Glomerular endothelial cell (primary cell): ENCODE measurements around the gene OR12D2. TPM values are rescaled to one million over a fixed set of nuclear protein-coding genes. Genes with fewer than 3 reads are reported as not detected.

Experiments
- total RNA-seq: library from RNA; depleted of rRNA; stranded (reverse); fragments of >200 nt; gene quantifications from 2 replicates; pipeline ENCODE4 v1.2.3, GENCODE V29; 2015

The OR12D2 gene
- total RNA-seq, 1 donor from 2014 or later, result not detected

Other genes with a start within 250 kb of the OR12D2 start
- gene OR2J2, start 224.7 kb upstream of the OR12D2 start, total RNA-seq, result not detected in 2 replicates
- not detected in 2 replicates for gene OR14J1, start 93.9 kb upstream of the OR12D2 start, total RNA-seq
- gene OR5V1, start 26.8 kb upstream of the OR12D2 start, total RNA-seq, result not detected in 2 replicates
- gene OR12D3, start 20.3 kb upstream of the OR12D2 start, total RNA-seq, result not detected in 2 replicates
- gene OR12D1, start 19.3 kb downstream of the OR12D2 start, total RNA-seq, result not detected in 2 replicates
- gene OR10C1, start 43.7 kb downstream of the OR12D2 start, total RNA-seq, result not detected in 2 replicates
- gene OR11A1, start 61.4 kb downstream of the OR12D2 start, total RNA-seq, result not detected in 2 replicates
- gene OR2H1, start 61.5 kb downstream of the OR12D2 start, total RNA-seq, result not detected in 2 replicates
- not detected in 2 replicates for gene MAS1L, start 92.3 kb downstream of the OR12D2 start, total RNA-seq
- gene UBD, start 164.1 kb downstream of the OR12D2 start, total RNA-seq, result 9.2 and 52.4 TPM in 2 replicates
- not detected in 2 replicates for gene OR2H2, start 189.5 kb downstream of the OR12D2 start, total RNA-seq
- 9.4 and 12.0 TPM in 2 replicates for gene GABBR1, start 237.6 kb downstream of the OR12D2 start, total RNA-seq